ENCODE measurements around the gene PLSCR1.

PLSCR1 gene

GRCh38 chr3:146581951-146582467 lies 37.6 kb upstream of the PLSCR1 start:
- Histone ChIP-seq H3K27ac (no peak overlapping the region), H3K36me3 (replicated peaks) (no peaks in the 10 kb centered on the region), H3K27me3 (replicated peaks) (no peaks in the 10 kb centered on the region), H3K4me3 (ENCODE audit: low read depth, low read length) (no peak overlapping the region)
- DNase-seq: peak; percentile 33
- no peak for TF ChIP-seq CTCF (IDR thresholded peaks at IDR 0.05; ENCODE audit: low read depth, low read length, missing control alignments)
- in situ Hi-C loops (cut with HindIII; ENCODE audit: low pct_ligation_motif_present, low sequenced_read_pairs): no loop called here

- Histone ChIP-seq H3K36me3 (replicated peaks) (no peaks in the 10 kb centered on the region), H3K4me3 (ENCODE audit: low read depth, low read length) (no peak overlapping the region), H3K27ac (no peak overlapping the region), H3K27me3 (replicated peaks) (no peaks in the 10 kb centered on the region)
- in situ Hi-C loops (cut with HindIII; ENCODE audit: low pct_ligation_motif_present, low sequenced_read_pairs): no loop called here
- DNase-seq: no peak
- TF ChIP-seq CTCF (IDR thresholded peaks at IDR 0.05; ENCODE audit: low read depth, low read length, missing control alignments): no peak
Observed at GRCh38 chr3:146581080-146581601, 36.7 kb upstream of the PLSCR1 start.

GRCh38 chr3:146577662-146578061 lies 33.3 kb upstream of the PLSCR1 start:
- in situ Hi-C loops (cut with HindIII; ENCODE audit: low pct_ligation_motif_present, low sequenced_read_pairs): no loop called here
- H3K4me3 ChIP-seq (ENCODE audit: low read depth, low read length): no peak overlapping the region
- no peaks in the 10 kb centered on the region for H3K27me3 ChIP-seq (replicated peaks)
- DNase-seq: peak; percentile 69
- no peak overlapping the region for H3K27ac ChIP-seq
- no peaks in the 10 kb centered on the region for H3K36me3 ChIP-seq (replicated peaks)
- TF ChIP-seq CTCF (IDR thresholded peaks at IDR 0.05; ENCODE audit: low read depth, low read length, missing control alignments): peak; percentile 16

- Histone ChIP-seq H3K36me3 (replicated peaks) (no peaks in the 10 kb centered on the region), H3K4me3 (ENCODE audit: low read depth, low read length) (no peak overlapping the region), H3K27me3 (replicated peaks) (no peaks in the 10 kb centered on the region), H3K27ac (no peak overlapping the region)
- DNase-seq: no peak
- in situ Hi-C loops (cut with HindIII; ENCODE audit: low pct_ligation_motif_present, low sequenced_read_pairs): no loop called here
- TF ChIP-seq CTCF (IDR thresholded peaks at IDR 0.05; ENCODE audit: low read depth, low read length, missing control alignments): no peak
Observed at GRCh38 chr3:146575636-146576035, 31.2 kb upstream of the PLSCR1 start.

GRCh38 chr3:146574173-146574572 lies 29.8 kb upstream of the PLSCR1 start:
- no peaks in the 10 kb centered on the region for H3K36me3 ChIP-seq (replicated peaks)
- no peak for DNase-seq
- no peak overlapping the region for H3K4me3 ChIP-seq (ENCODE audit: low read depth, low read length)
- H3K27me3 ChIP-seq (replicated peaks): no peaks in the 10 kb centered on the region
- in situ Hi-C loops (cut with HindIII; ENCODE audit: low pct_ligation_motif_present, low sequenced_read_pairs): no loop called here
- no peak overlapping the region for H3K27ac ChIP-seq
- no peak for TF ChIP-seq CTCF (IDR thresholded peaks at IDR 0.05; ENCODE audit: low read depth, low read length, missing control alignments)

GRCh38 chr3:146569314-146569713 lies 24.9 kb upstream of the PLSCR1 start:
- no peak for TF ChIP-seq CTCF (IDR thresholded peaks at IDR 0.05; ENCODE audit: low read depth, low read length, missing control alignments)
- H3K36me3 ChIP-seq (replicated peaks): no peaks in the 10 kb centered on the region
- DNase-seq: no peak
- H3K27me3 ChIP-seq (replicated peaks): no peaks in the 10 kb centered on the region
- H3K4me3 ChIP-seq (ENCODE audit: low read depth, low read length): no peak overlapping the region
- in situ Hi-C loops (cut with HindIII; ENCODE audit: low pct_ligation_motif_present, low sequenced_read_pairs): no loop called here
- no peak overlapping the region for H3K27ac ChIP-seq
